ES-I3 (cell line): ENCODE results near the gene PLPPR1.
A peak's percentile ranks its signal among the peaks of the same experiment; 100 is the strongest.
"Not testable (repeated sequence)": the region's sequence is repeated elsewhere in the genome, so short reads cannot be mapped to it uniquely, and the experiment has no call there.

Experiments used
- H3K36me3 ChIP-seq: 2 replicates; pipeline ENCODE4 v1.6.1; 2013; ENCODE audit warnings: mild to moderate bottlenecking, low read length, control low read depth, moderate library complexity; ENCODE audit not compliant: insufficient read depth
- H3K4me1 ChIP-seq: 2 replicates; pipeline ENCODE4 v1.6.1; 2013; ENCODE audit warnings: mild to moderate bottlenecking, control low read depth, low read length; ENCODE audit not compliant: insufficient read depth
- H3K9ac ChIP-seq: 2 replicates; pipeline ENCODE4 v1.6.1; 2013; ENCODE audit warnings: low read depth, mild to moderate bottlenecking, low read length, moderate library complexity
- H3K9me3 ChIP-seq: 2 replicates; pipeline ENCODE4 v1.6.1; 2013; ENCODE audit warnings: mild to moderate bottlenecking, low read length, moderate library complexity; ENCODE audit not compliant: control insufficient read depth, insufficient read depth

The PLPPR1 gene

GRCh38 chr9:101029315-101030085 is 973 bp downstream of the PLPPR1 start:
- Histone ChIP-seq H3K36me3 (no peaks in the 10 kb centered on the region), H3K4me1 (no peaks in the 10 kb centered on the region)

GRCh38 chr9:101030086-101030391 is 1.5 kb downstream of the PLPPR1 start:
- Histone ChIP-seq H3K36me3 (no peaks in the 10 kb centered on the region), H3K9me3 (no peaks in the 10 kb centered on the region), H3K4me1 (no peaks in the 10 kb centered on the region), H3K9ac (no peak overlapping the region; the same call in 1 of the 2 replicates)

More at GRCh38 chr9:101029315-101030085, 973 bp downstream of the PLPPR1 start:
- Histone ChIP-seq H3K9me3 (no peaks in the 10 kb centered on the region), H3K9ac (peak overlapping the region; percentile 68; the same call in 1 of the 2 replicates)

- no peaks in the 10 kb centered on the region for H3K4me1 ChIP-seq
- H3K36me3 ChIP-seq = no peaks in the 10 kb centered on the region
- H3K9ac ChIP-seq = no peak overlapping the region
- no peaks in the 10 kb centered on the region for H3K9me3 ChIP-seq
These were observed 3.9 kb downstream of the PLPPR1 start for GRCh38 chr9:101032426-101032825.

- H3K36me3 ChIP-seq = no peaks in the 10 kb centered on the region
- H3K9me3 ChIP-seq = no peaks in the 10 kb centered on the region
- no peaks in the 10 kb centered on the region for H3K4me1 ChIP-seq
- no peak overlapping the region for H3K9ac ChIP-seq
These were observed 5.7 kb downstream of the PLPPR1 start for GRCh38 chr9:101034222-101034621.

GRCh38 chr9:101035098-101035497 is 6.6 kb downstream of the PLPPR1 start:
- no peak overlapping the region for H3K9ac ChIP-seq
- no peaks in the 10 kb centered on the region for H3K4me1 ChIP-seq
- no peaks in the 10 kb centered on the region for H3K36me3 ChIP-seq
- H3K9me3 ChIP-seq = no peaks in the 10 kb centered on the region

GRCh38 chr9:101037430-101037829 is 8.9 kb downstream of the PLPPR1 start:
- no peak overlapping the region for H3K9ac ChIP-seq
- H3K36me3 ChIP-seq = no peaks in the 10 kb centered on the region
- no peaks in the 10 kb centered on the region for H3K9me3 ChIP-seq
- H3K4me1 ChIP-seq = no peaks in the 10 kb centered on the region

- Histone ChIP-seq H3K36me3 (no peaks in the 10 kb centered on the region), H3K9ac (no peak overlapping the region), H3K9me3 (no peaks in the 10 kb centered on the region), H3K4me1 (no peaks in the 10 kb centered on the region)
These were observed 10.0 kb downstream of the PLPPR1 start for GRCh38 chr9:101038488-101038887.

- H3K4me1 ChIP-seq, H3K9me3 ChIP-seq, H3K36me3 ChIP-seq, H3K9ac ChIP-seq: not testable (repeated sequence)
These were observed 11.1 kb downstream of the PLPPR1 start for GRCh38 chr9:101039581-101039980.

- H3K9me3 ChIP-seq = no peaks in the 10 kb centered on the region
- H3K4me1 ChIP-seq = no peaks in the 10 kb centered on the region
- H3K9ac ChIP-seq = no peak overlapping the region
- H3K36me3 ChIP-seq = no peaks in the 10 kb centered on the region
These were observed 19.4 kb downstream of the PLPPR1 start for GRCh38 chr9:101047848-101048397.

GRCh38 chr9:101050650-101051049 is 22.1 kb downstream of the PLPPR1 start:
- Histone ChIP-seq H3K36me3 (no peaks in the 10 kb centered on the region), H3K4me1 (peaks cover 6% of the 10 kb centered on the region; the same call in 1 of the 2 replicates), H3K9ac (no peak overlapping the region), H3K9me3 (no peaks in the 10 kb centered on the region)

GRCh38 chr9:101054657-101055056 is 26.1 kb downstream of the PLPPR1 start:
- Histone ChIP-seq H3K4me1 (peaks cover 6% of the 10 kb centered on the region; the same call in 1 of the 2 replicates), H3K9me3 (no peaks in the 10 kb centered on the region), H3K9ac (no peak overlapping the region), H3K36me3 (no peaks in the 10 kb centered on the region)

- H3K9me3 ChIP-seq = no peaks in the 10 kb centered on the region
- H3K4me1 ChIP-seq = peaks cover 6% of the 10 kb centered on the region; the same call in 1 of the 2 replicates
- no peaks in the 10 kb centered on the region for H3K36me3 ChIP-seq
- no peak overlapping the region for H3K9ac ChIP-seq
These were observed 27.0 kb downstream of the PLPPR1 start for GRCh38 chr9:101055516-101055915.

- no peaks in the 10 kb centered on the region for H3K9me3 ChIP-seq
- no peak overlapping the region for H3K9ac ChIP-seq
- H3K4me1 ChIP-seq = no peaks in the 10 kb centered on the region
- no peaks in the 10 kb centered on the region for H3K36me3 ChIP-seq
These were observed 34.2 kb downstream of the PLPPR1 start for GRCh38 chr9:101062686-101063085.

GRCh38 chr9:101063192-101063591 is 34.7 kb downstream of the PLPPR1 start:
- Histone ChIP-seq H3K36me3 (no peaks in the 10 kb centered on the region), H3K9ac (no peak overlapping the region), H3K4me1 (no peaks in the 10 kb centered on the region), H3K9me3 (no peaks in the 10 kb centered on the region)

- no peaks in the 10 kb centered on the region for H3K4me1 ChIP-seq
- no peaks in the 10 kb centered on the region for H3K9me3 ChIP-seq
- H3K36me3 ChIP-seq = no peaks in the 10 kb centered on the region
- no peak overlapping the region for H3K9ac ChIP-seq
These were observed 35.7 kb downstream of the PLPPR1 start for GRCh38 chr9:101064206-101064605.
